Natural killer cell (primary cell): ENCODE results near the gene OTOP2. TPM values are rescaled to one million over a fixed set of nuclear protein-coding genes. Genes with fewer than 3 reads are reported as not detected.
A peak's percentile ranks its signal among the peaks of the same experiment; 100 is the strongest.

Experiments
- ATAC-seq, 3 donors: fragments of 150-1000 bp in 2 of 3; fragments of 200-7000 bp in 1 of 3; cut with Tn5 transposase; 1 replicate in 1 of 3; 2 replicates in 2 of 3; pipeline ENCODE4 v1.10.0; 2021; ENCODE audit warnings: mild to moderate bottlenecking in 2 of 3, moderate library complexity in 2 of 3
- DNase-seq, 2 donors: peaks; one replicate each; pipeline versions ENCODE4 v3.0.0 to v3.0.0-alpha.2; 2013 to 2021; ENCODE audit warnings: mixed read lengths in 1 of 2
- H3K27ac ChIP-seq: one replicate; pipeline ENCODE4 v1.5.1; 2013; ENCODE audit warnings: mild to moderate bottlenecking, low read length
- H3K27me3 ChIP-seq: one replicate; pipeline ENCODE4 v1.6.1; 2013; ENCODE audit warnings: low read length; ENCODE audit not compliant: control insufficient read depth, insufficient read depth
- H3K36me3 ChIP-seq: one replicate; pipeline ENCODE4 v1.6.1; 2013; ENCODE audit warnings: low read length; ENCODE audit not compliant: control insufficient read depth, insufficient read depth
- H3K4me1 ChIP-seq: one replicate; pipeline ENCODE4 v1.6.1; 2013; ENCODE audit warnings: low read length; ENCODE audit not compliant: control insufficient read depth, insufficient read depth
- H3K4me3 ChIP-seq: one replicate; pipeline ENCODE4 v1.5.1; 2013; ENCODE audit warnings: low read length
- H3K9me3 ChIP-seq: one replicate; pipeline ENCODE4 v1.6.1; 2013; ENCODE audit warnings: low read length; ENCODE audit not compliant: control insufficient read depth, insufficient read depth
- H3K27ac Mint-ChIP-seq, 2 donors: one replicate each; pipeline ENCODE4 v1.8.0; 2022; ENCODE audit warnings: mild to moderate bottlenecking in 2 of 2, mixed read lengths in 2 of 2, moderate library complexity in 1 of 2
- H3K27me3 Mint-ChIP-seq, 2 donors: one replicate each; pipeline ENCODE4 v1.8.0; 2022; ENCODE audit warnings: low read depth in 2 of 2, mixed read lengths in 2 of 2
- H3K36me3 Mint-ChIP-seq: one replicate; pipeline ENCODE4 v1.8.0; 2022; ENCODE audit warnings: mixed read lengths
- H3K4me1 Mint-ChIP-seq, 2 donors: one replicate each; pipeline ENCODE4 v1.8.0; 2022; ENCODE audit warnings: mixed read lengths in 2 of 2
- H3K4me3 Mint-ChIP-seq: one replicate; pipeline ENCODE4 v1.8.0; 2022; ENCODE audit warnings: mild to moderate bottlenecking, moderate library complexity, mixed read lengths
- H3K9me3 Mint-ChIP-seq, 2 donors: one replicate each; pipeline ENCODE4 v1.8.0; 2022; ENCODE audit warnings: mixed read lengths in 2 of 2
- WGBS: methylation state at CpG from one replicate; pipeline ENCODE4 v1.1.7; 2013; ENCODE audit warnings: missing lambda C conversion rate; ENCODE audit not compliant: insufficient coverage; 5-methylcytosine and 5-hydroxymethylcytosine counted together
- intact Hi-C: fragments of 100-400 bp; cut with micrococcal nuclease; formaldehyde crosslinking; loops from one replicate; pipeline ENCODE4 v1.14.2; 2022
- total RNA-seq, 4 donors: library from RNA; stranded (reverse); fragments of 120-200 nt in 1 of 4; gene quantifications; one replicate each; pipeline versions ENCODE4 v1.2.3 to v1.2.4, GENCODE V29; 2013 to 2022
- TF ChIP-seq, protein P1 (sequence below): fragments of 200-600 bp; IDR thresholded peaks from one replicate; pipeline ENCODE4 v1.8.0; 2022; ENCODE audit warnings: antibody characterized with exemption

OTOP2 gene
- total RNA-seq, 3 donors from 2014 or later (not counting 1 experiment from before 2014, with no cell fraction given): not detected

- intact Hi-C loops: loop anchor here (5.0 kb wide), 1 partner anchor 34 kb away; the partner anchor contains the start of genes OTOP2 and USH1G
- H3K27ac ChIP-seq: no peak overlapping the region
- Mint-ChIP-seq H3K4me3 (no peak overlapping the region), H3K27ac (no peak overlapping the region), H3K27me3 (peaks cover 0 to 4% of the 10 kb centered on the region in 2 donors), H3K4me1 (no peaks in the 10 kb centered on the region), H3K36me3 (no peaks in the 10 kb centered on the region), H3K9me3 (no peaks in the 10 kb centered on the region)
- H3K4me3 ChIP-seq: no peak overlapping the region
- DNase-seq: no peak
- no peaks in the 10 kb centered on the region for H3K27me3 ChIP-seq
- no peak for ATAC-seq
- peaks cover 3% of the 10 kb centered on the region for H3K4me1 ChIP-seq
- H3K9me3 ChIP-seq: no peaks in the 10 kb centered on the region
- TF ChIP-seq, protein P1, sequence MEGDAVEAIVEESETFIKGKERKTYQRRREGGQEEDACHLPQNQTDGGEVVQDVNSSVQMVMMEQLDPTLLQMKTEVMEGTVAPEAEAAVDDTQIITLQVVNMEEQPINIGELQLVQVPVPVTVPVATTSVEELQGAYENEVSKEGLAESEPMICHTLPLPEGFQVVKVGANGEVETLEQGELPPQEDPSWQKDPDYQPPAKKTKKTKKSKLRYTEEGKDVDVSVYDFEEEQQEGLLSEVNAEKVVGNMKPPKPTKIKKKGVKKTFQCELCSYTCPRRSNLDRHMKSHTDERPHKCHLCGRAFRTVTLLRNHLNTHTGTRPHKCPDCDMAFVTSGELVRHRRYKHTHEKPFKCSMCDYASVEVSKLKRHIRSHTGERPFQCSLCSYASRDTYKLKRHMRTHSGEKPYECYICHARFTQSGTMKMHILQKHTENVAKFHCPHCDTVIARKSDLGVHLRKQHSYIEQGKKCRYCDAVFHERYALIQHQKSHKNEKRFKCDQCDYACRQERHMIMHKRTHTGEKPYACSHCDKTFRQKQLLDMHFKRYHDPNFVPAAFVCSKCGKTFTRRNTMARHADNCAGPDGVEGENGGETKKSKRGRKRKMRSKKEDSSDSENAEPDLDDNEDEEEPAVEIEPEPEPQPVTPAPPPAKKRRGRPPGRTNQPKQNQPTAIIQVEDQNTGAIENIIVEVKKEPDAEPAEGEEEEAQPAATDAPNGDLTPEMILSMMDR: no peak
- H3K36me3 ChIP-seq: no peaks in the 10 kb centered on the region
- WGBS: 76% methylated on average over 4 of the region's 4 CpGs
These were observed 32.0 kb downstream of the OTOP2 start for GRCh38 chr17:74956093-74956492.

DNA sequence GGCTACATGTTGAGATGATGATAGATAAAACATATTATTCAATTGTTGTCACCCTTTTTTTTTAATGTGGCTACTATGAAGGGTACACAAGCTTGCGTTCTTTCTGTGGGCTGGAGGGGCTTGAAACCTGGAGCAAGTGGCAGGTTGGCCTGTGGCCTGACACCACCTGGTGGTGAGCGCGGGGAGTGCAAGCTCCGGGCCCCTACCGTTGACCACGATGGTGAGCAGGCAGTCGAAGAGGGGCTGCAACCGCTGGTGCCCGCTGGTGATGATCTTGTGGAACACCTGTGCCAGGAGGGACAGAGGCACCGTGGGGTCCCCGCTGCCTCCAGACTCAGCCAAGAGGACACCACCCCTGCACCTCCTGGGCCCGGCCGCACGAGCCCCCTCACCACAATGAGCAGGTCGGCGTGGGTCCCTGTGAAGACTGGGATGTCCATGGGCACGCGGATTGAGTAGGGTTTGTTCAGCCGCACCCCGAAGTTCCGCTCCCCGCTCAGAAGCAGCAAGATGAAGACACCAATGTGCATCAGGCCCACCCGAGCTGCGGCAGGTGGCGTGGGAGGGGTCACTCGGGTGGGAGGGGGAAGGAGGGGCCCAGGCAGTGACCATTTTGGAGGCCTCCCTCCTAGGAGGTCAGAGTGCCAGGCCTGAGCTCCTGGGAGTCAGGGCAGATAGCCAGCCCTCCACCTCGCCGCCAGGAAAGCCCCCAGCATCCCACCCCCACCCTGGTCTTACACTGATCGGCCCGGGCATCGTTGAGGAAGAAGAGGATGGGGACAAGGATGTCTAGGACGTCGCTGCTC is 34.1 kb downstream of the OTOP2 start:
- no peaks in the 10 kb centered on the region for H3K27me3 ChIP-seq
- intact Hi-C loops: loop anchor here (5.0 kb wide), 1 partner anchor 36 kb away; the partner anchor contains the start of genes OTOP2 and USH1G
- no peaks in the 10 kb centered on the region for H3K9me3 ChIP-seq
- DNase-seq: peak; percentile 82 to 83
- Mint-ChIP-seq H3K9me3 (no peaks in the 10 kb centered on the region), H3K4me1 (peaks cover 0 to 4% of the 10 kb centered on the region in 2 donors), H3K36me3 (no peaks in the 10 kb centered on the region), H3K27me3 (peaks cover 0 to 4% of the 10 kb centered on the region in 2 donors), H3K4me3 (no peak overlapping the region), H3K27ac (no peak overlapping the region)
- peaks cover 8% of the 10 kb centered on the region for H3K4me1 ChIP-seq
- no peaks in the 10 kb centered on the region for H3K36me3 ChIP-seq
- TF ChIP-seq, protein P1: peak; percentile 90
- H3K4me3 ChIP-seq: no peak overlapping the region
- 46% methylated on average over 31 of the region's 33 CpGs for WGBS
- no peak overlapping the region for H3K27ac ChIP-seq
- peak; percentile 77 to 86 (median 84) for ATAC-seq

DNA sequence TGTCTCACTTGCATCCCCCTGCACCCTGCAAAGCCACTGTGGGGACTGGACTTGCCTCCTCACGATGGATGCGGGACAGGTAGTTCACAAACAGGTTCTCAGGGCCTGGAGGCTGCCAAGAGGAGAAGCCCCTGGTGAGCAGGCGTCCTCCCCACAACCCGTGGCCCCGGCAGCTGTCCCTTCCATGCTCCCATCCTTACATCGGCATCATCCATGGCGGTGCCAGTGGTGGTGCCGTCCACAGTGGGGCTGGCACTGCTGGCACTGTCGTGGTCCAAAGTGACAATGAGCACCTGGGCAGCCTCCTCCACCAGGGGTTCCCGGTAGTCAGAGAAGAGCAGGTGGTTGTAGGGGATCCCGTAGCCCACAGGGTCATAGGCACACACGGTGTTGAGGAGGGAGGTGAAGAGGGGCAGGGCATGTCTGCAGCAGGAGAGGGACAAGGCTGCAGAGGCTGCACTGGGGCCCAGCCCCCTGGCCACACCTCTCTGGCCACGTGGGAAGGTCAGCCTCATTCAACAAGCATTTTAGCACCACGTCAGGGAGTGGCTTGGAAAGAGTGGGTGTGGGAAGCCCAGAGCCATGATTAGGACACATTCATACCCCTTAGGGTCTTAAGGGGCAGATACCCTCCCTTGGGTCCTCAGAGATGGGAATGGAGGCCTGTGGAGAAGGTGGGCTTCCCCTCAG is 35.9 kb downstream of the OTOP2 start:
- Histone ChIP-seq H3K9me3 (no peaks in the 10 kb centered on the region), H3K4me1 (peaks cover 8% of the 10 kb centered on the region), H3K27ac (no peak overlapping the region), H3K27me3 (no peaks in the 10 kb centered on the region), H3K36me3 (no peaks in the 10 kb centered on the region), H3K4me3 (no peak overlapping the region)
- intact Hi-C loops: loop anchor here (1.0 to 5.0 kb wide), 3 partner anchors 38 to 169 kb away; partner anchors contain the start of genes MRPL58, OTOP2 and USH1G
- H3K4me3 Mint-ChIP-seq: no peak overlapping the region
- no peak for DNase-seq
- no peak for ATAC-seq
- H3K9me3 Mint-ChIP-seq: no peaks in the 10 kb centered on the region
- no peaks in the 10 kb centered on the region for H3K36me3 Mint-ChIP-seq
- TF ChIP-seq, protein P1: no peak
- WGBS: 74% methylated on average over 13 of the region's 14 CpGs
- peaks cover under 1 to 4% of the 10 kb centered on the region in 2 donors for H3K27me3 Mint-ChIP-seq
- no peak overlapping the region for H3K27ac Mint-ChIP-seq
- H3K4me1 Mint-ChIP-seq: peaks cover 0 to 4% of the 10 kb centered on the region in 2 donors
